Spleen (tissue), 11 donors: ENCODE data around the gene SERPINA4. TPM values are rescaled to one million over a fixed set of nuclear protein-coding genes. Genes with fewer than 3 reads are reported as not detected.

Experiments used
- DNase-seq: peaks from one replicate; pipeline ENCODE4 v3.0.0-alpha.2; 2020
- H3K27ac ChIP-seq, 8 donors: fragments of 200-600 bp; sonication (generic) in 7 of 8; 1 replicate in 4 of 8; 2 replicates in 4 of 8; pipeline versions ENCODE4 v1.5.0 to v1.8.0; 2016 to 2021; ENCODE audit warnings: inconsistent platforms in 4 of 8, mild to moderate bottlenecking in 4 of 8, moderate library complexity in 1 of 8
- H3K27me3 ChIP-seq, 7 donors: fragments of 200-600 bp; sonication (generic) in 6 of 7; replicated peaks in 1 of 7; 1 replicate in 4 of 7; 2 replicates in 3 of 7; pipeline versions ENCODE4 v1.5.0 to v1.8.0; 2016 to 2021; ENCODE audit warnings: inconsistent platforms in 3 of 7, mild to moderate bottlenecking in 1 of 7
- H3K36me3 ChIP-seq, 6 donors: fragments of 200-600 bp; sonication (generic) in 5 of 6; 1 replicate in 4 of 6; 2 replicates in 2 of 6; pipeline versions ENCODE4 v1.5.0 to v1.8.0; 2016 to 2021; ENCODE audit warnings: inconsistent platforms in 2 of 6
- H3K4me1 ChIP-seq, 6 donors: fragments of 200-600 bp; sonication (generic) in 5 of 6; 1 replicate in 3 of 6; 2 replicates in 3 of 6; pipeline versions ENCODE4 v1.5.0 to v1.8.0; 2016 to 2021; ENCODE audit warnings: inconsistent platforms in 3 of 6
- H3K4me3 ChIP-seq, 8 donors: fragments of 200-600 bp; sonication (generic) in 7 of 8; 1 replicate in 4 of 8; 2 replicates in 4 of 8; pipeline versions ENCODE4 v1.5.0 to v1.8.0; 2016 to 2021; ENCODE audit warnings: inconsistent platforms in 4 of 8, mild to moderate bottlenecking in 4 of 8, moderate library complexity in 2 of 8
- H3K9me3 ChIP-seq, 8 donors: fragments of 200-600 bp; sonication (generic) in 7 of 8; 1 replicate in 4 of 8; 2 replicates in 4 of 8; pipeline versions ENCODE4 v1.5.0 to v1.8.0; 2016 to 2021; ENCODE audit warnings: inconsistent platforms in 4 of 8
- POLR2A ChIP-seq, 3 donors: fragments of 450-650 bp; IDR thresholded peaks; one replicate each; pipeline ENCODE4 v1.5.1; 2017; ENCODE audit warnings: antibody characterized with exemption in 3 of 3, mild to moderate bottlenecking in 1 of 3
- POLR2AphosphoS5 ChIP-seq, 3 donors: sonication (generic); formaldehyde crosslinking; IDR thresholded peaks; one replicate each; pipeline ENCODE4 v1.5.1; 2017; ENCODE audit warnings: antibody characterized with exemption in 3 of 3
- WGBS, 5 donors: extraction: QIAGEN DNeasy Blood & Tissue Kit in 3 of 5; methylation state at CpG; one replicate each; pipeline versions ENCODE4 v1.1.5 to v1.1.7; 2013 to 2018; 5-methylcytosine and 5-hydroxymethylcytosine counted together
- intact Hi-C: fragments of 100-400 bp; cut with DNase I; formaldehyde crosslinking; loops from one replicate; pipeline ENCODE4 v1.15.0; 2023; ENCODE audit warnings: low total_unique reads
- polyA plus RNA-seq, 3 donors: library from polyadenylated mRNA; stranded (reverse); fragments of 200-250 nt; gene quantifications; one replicate each; pipeline ENCODE4 v1.2.1, GENCODE V29; 2013
- total RNA-seq, 7 donors: library from RNA; depleted of rRNA in 3 of 7; stranded (reverse); fragments of >200 nt in 3 of 7; fragmentation: NEBNext Ultra II Directional in 4 of 7; extraction: Animal tissue kit (Norgen Biotek cat#: 25700) in 4 of 7; gene quantifications; one replicate each; pipeline versions ENCODE4 v1.1.0 to v1.2.1, GENCODE V29; 2016 to 2021
- TF ChIP-seq, protein P1 (sequence below), 11 experiments: fragments of 200-600 bp in 7 of 11; fragments of 450-650 bp in 4 of 11; sonication (generic) in 4 of 11; IDR thresholded peaks in 8 of 11; conservative IDR thresholded peaks in 3 of 11; 1 replicate in 7 of 11; 2 replicates in 4 of 11; pipeline versions ENCODE4 v1.4.0 to v1.8.0; 2016 to 2021; ENCODE audit warnings: antibody characterized with exemption in 11 of 11, inconsistent platforms in 4 of 11, mild to moderate bottlenecking in 1 of 11
- donor health status: healthy with polysubstance abuse.
- donor health status: DM: no; HTN: no; CAD: no; lungs with moderate emphysema.
- donor health status: DM: no; HTN: no; CAD: no.
- donor health status: Bipolar disorder and iron deficiency.
- donor health status: healthy.
- donor health status: DM: no; HTN: no; CAD: no.
- donor health status: DM: yes; HTN: yes; CAD: no.

Gene SERPINA4
- total and polyA plus RNA-seq, 10 donors, result not detected

DNA sequence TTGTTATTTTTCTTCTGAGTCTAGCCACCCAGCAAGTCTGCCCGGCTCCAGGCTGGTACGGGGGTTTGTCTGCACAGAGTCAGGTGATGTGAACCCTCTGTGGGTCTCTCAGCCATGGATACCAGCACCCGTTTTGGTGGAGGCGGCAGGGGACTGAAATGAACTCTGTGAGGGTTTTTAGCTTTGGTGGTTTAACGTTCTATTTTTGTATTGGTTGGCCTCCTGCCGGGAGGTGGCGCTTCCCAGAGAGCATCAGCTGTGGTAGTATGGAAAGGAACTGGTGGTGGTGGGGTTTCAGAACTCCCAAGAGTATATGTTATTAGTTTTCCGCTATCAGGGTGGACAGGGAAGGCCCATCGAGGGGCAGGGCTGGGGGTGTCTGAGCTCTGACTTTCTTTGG, 5.3 kb upstream of the SERPINA4 start:
- Histone ChIP-seq H3K36me3 (no peaks in the 10 kb centered on the region), H3K27me3 (peaks cover 0 to 23% (median 0%) of the 10 kb centered on the region in 7 donors), H3K4me1 (no peaks in the 10 kb centered on the region), H3K9me3 (peaks cover 0 to 35% (median 18%) of the 10 kb centered on the region in 8 donors), H3K27ac (no peak overlapping the region), H3K4me3 (no peak overlapping the region)
- no peak for DNase-seq
- intact Hi-C loops, result no loop called here
- WGBS, 5 donors, result 82 to 94% (median 86%) methylated on average over 8 to 9 of the region's 9 CpGs
- TF ChIP-seq, protein P1, sequence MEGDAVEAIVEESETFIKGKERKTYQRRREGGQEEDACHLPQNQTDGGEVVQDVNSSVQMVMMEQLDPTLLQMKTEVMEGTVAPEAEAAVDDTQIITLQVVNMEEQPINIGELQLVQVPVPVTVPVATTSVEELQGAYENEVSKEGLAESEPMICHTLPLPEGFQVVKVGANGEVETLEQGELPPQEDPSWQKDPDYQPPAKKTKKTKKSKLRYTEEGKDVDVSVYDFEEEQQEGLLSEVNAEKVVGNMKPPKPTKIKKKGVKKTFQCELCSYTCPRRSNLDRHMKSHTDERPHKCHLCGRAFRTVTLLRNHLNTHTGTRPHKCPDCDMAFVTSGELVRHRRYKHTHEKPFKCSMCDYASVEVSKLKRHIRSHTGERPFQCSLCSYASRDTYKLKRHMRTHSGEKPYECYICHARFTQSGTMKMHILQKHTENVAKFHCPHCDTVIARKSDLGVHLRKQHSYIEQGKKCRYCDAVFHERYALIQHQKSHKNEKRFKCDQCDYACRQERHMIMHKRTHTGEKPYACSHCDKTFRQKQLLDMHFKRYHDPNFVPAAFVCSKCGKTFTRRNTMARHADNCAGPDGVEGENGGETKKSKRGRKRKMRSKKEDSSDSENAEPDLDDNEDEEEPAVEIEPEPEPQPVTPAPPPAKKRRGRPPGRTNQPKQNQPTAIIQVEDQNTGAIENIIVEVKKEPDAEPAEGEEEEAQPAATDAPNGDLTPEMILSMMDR (IDR thresholded peaks at IDR 0.05 in 8 of 11, conservative IDR thresholded peaks at IDR 0.05 in 3 of 11), result no peak
- no peak for TF ChIP-seq POLR2AphosphoS5 (IDR thresholded peaks at IDR 0.05)
- no peak for TF ChIP-seq POLR2A (IDR thresholded peaks at IDR 0.05)

DNA sequence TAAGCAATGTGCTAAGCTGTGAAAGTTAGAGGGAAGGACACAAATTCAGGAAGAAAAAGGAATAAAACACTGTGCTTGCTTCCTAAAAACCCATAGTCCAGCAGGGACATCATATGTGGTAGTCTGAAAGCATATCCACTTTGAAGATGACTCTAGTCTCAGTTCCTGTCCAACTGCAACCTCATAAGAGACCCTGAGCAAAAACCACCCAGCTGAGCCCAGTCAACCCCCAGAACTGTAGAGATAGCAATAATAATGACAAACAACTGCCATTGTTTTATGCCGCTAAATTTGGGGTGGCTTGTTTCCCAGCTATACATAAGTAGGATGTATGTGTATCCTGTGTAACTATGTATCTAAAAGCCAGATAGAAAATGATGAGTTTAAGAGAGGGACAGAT, 3.9 kb upstream of the SERPINA4 start:
- no peak for DNase-seq
- no peaks in the 10 kb centered on the region for H3K36me3 ChIP-seq
- peaks cover 0 to 24% (median 0%) of the 10 kb centered on the region in 7 donors for H3K27me3 ChIP-seq
- no peak overlapping the region for H3K4me3 ChIP-seq
- intact Hi-C loops, result no loop called here
- no peaks in the 10 kb centered on the region for H3K4me1 ChIP-seq
- TF ChIP-seq POLR2A (IDR thresholded peaks at IDR 0.05), result no peak
- 95 to 97% (median 96%) methylated on average over 1 of the region's 1 CpG for WGBS, 5 donors
- H3K27ac ChIP-seq, result no peak overlapping the region
- peaks cover 0 to 35% (median 18%) of the 10 kb centered on the region in 8 donors for H3K9me3 ChIP-seq

DNA sequence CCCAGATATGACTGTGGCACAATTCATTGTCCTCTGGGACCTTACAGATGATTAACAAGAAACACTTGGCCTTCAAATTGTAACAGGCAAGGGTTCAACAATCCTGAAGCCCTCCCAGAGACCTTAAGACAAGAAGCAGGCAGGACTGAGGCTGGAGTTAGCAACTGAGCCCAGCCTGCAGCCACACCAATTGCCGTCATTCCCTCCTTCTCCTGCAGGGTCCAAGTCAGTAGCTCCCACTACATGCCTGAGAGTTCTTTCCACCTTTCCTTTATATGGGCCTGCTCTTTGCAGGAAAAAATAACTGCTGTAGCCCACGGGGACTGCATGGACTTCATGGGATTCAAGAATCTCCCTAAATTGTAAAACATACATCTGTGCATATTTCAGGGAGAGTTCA, 2.4 kb upstream of the SERPINA4 start:
- intact Hi-C loops, result no loop called here
- peaks cover 0 to 29% (median 0%) of the 10 kb centered on the region in 7 donors for H3K27me3 ChIP-seq
- H3K4me1 ChIP-seq, result no peaks in the 10 kb centered on the region
- 78 to 91% (median 83%) methylated on average over 2 of the region's 2 CpGs for WGBS, 5 donors
- H3K9me3 ChIP-seq, result peaks cover 0 to 35% (median 17%) of the 10 kb centered on the region in 8 donors
- no peak for DNase-seq
- TF ChIP-seq, protein P1 (IDR thresholded peaks at IDR 0.05 in 8 of 11, conservative IDR thresholded peaks at IDR 0.05 in 3 of 11), result no peak
- TF ChIP-seq POLR2AphosphoS5 (IDR thresholded peaks at IDR 0.05), result no peak
- TF ChIP-seq POLR2A (IDR thresholded peaks at IDR 0.05), result no peak
- no peaks in the 10 kb centered on the region for H3K36me3 ChIP-seq
- no peak overlapping the region for H3K4me3 ChIP-seq
- H3K27ac ChIP-seq, result no peak overlapping the region

DNA sequence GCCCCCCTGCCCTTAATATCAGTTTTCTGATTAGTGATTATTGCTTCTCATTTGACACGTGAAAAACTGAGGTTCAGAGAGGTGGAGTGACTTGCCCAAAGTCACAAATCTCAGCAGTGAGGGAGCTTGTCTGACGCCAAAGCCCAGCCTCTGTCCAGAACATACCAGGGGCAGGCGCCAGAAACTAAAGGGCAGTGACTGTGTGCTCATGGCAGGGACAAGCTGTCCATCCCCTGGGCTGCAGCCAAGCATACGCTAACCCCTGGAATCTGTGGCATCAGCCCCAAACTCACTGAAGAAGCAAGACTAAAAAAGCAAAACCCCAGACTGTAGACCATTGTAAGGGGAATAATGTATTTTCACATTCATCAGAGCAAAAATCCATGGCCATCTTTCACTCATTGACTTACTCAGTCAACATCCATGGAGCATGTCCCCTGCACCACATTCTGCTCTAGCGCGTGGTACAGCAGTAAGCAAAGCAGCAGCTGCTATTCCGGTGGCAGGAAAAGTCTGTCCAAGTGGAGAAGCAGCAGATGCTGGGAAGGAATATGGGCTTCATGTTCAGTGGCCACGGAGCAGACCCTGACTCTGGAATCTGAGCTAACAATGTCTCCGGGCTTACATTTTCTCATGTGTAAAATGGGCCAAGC, 1.5 kb upstream of the SERPINA4 start:
- Histone ChIP-seq H3K4me3 (no peak overlapping the region), H3K9me3 (peaks cover 0 to 26% (median 7%) of the 10 kb centered on the region in 8 donors), H3K27me3 (peaks cover 0 to 29% (median 0%) of the 10 kb centered on the region in 7 donors), H3K4me1 (no peaks in the 10 kb centered on the region), H3K27ac (no peak overlapping the region), H3K36me3 (no peaks in the 10 kb centered on the region)
- TF ChIP-seq POLR2A (IDR thresholded peaks at IDR 0.05), result no peak
- TF ChIP-seq, protein P1 (IDR thresholded peaks at IDR 0.05 in 8 of 11, conservative IDR thresholded peaks at IDR 0.05 in 3 of 11), result no peak
- no peak for TF ChIP-seq POLR2AphosphoS5 (IDR thresholded peaks at IDR 0.05)
- 69 to 89% (median 84%) methylated on average over 9 of the region's 9 CpGs for WGBS, 5 donors
- intact Hi-C loops, result no loop called here
- no peak for DNase-seq
